Smooth muscle cell (in vitro differentiated cells): ENCODE measurements around the gene HIP1R. TPM values are rescaled to one million over a fixed set of nuclear protein-coding genes. Genes with fewer than 3 reads are reported as not detected.
A peak's percentile ranks its signal among the peaks of the same experiment; 100 is the strongest.
"Not testable (repeated sequence)": the region's sequence is repeated elsewhere in the genome, so short reads cannot be mapped to it uniquely, and the experiment has no call there.

Experiments
- DNase-seq: peaks from one replicate; lab custom pipeline; 2025; ENCODE audit not compliant: unreplicated experiment; lab: John Stamatoyannopoulos, UW
- H2AFZ ChIP-seq: fragments of 200-600 bp; sonication (generic); 2 replicates; pipeline ENCODE4 v1.6.0; 2016; ENCODE audit warnings: antibody characterized with exemption, low read depth, mild to moderate bottlenecking
- H3F3A ChIP-seq: fragments of 200-600 bp; sonication (generic); 2 replicates; pipeline ENCODE4 v1.6.0; 2017; ENCODE audit warnings: antibody characterized with exemption, low read depth
- H3K27ac ChIP-seq: fragments of 200-600 bp; sonication (generic); 2 replicates; pipeline ENCODE4 v1.5.1; 2016; ENCODE audit warnings: low read depth, mild to moderate bottlenecking
- H3K27me3 ChIP-seq: fragments of 200-600 bp; sonication (generic); 2 replicates; pipeline ENCODE4 v1.6.1; 2016; ENCODE audit warnings: low read depth, mild to moderate bottlenecking
- H3K36me3 ChIP-seq: fragments of 200-600 bp; sonication (generic); 2 replicates; pipeline ENCODE4 v1.5.1; 2016; ENCODE audit warnings: low read depth
- H3K4me1 ChIP-seq: fragments of 200-600 bp; sonication (generic); 2 replicates; pipeline ENCODE4 v1.5.1; 2016; ENCODE audit warnings: low read depth
- H3K4me2 ChIP-seq: fragments of 200-600 bp; sonication (generic); 2 replicates; pipeline ENCODE4 v1.6.0; 2016; ENCODE audit warnings: mild to moderate bottlenecking
- H3K4me3 ChIP-seq: fragments of 200-600 bp; sonication (generic); 2 replicates; pipeline ENCODE4 v1.5.1; 2016; ENCODE audit warnings: mild to moderate bottlenecking
- H3K79me2 ChIP-seq: fragments of 200-600 bp; sonication (generic); 2 replicates; pipeline ENCODE4 v1.6.0; 2016; ENCODE audit warnings: low read depth, mild to moderate bottlenecking
- H3K9ac ChIP-seq: fragments of 200-600 bp; sonication (generic); 2 replicates; pipeline ENCODE4 v1.6.0; 2016; ENCODE audit warnings: low read depth
- H3K9me3 ChIP-seq: fragments of 200-600 bp; sonication (generic); replicated peaks from 2 replicates; pipeline ENCODE4 v1.5.1; 2016; ENCODE audit warnings: low read depth
- H4K20me1 ChIP-seq: fragments of 200-600 bp; sonication (generic); 2 replicates; pipeline ENCODE4 v1.6.0; 2016; ENCODE audit warnings: low read depth
- CTCF ChIP-seq: fragments of 200-600 bp; sonication (generic); IDR thresholded peaks from 2 replicates; pipeline ENCODE4 v1.5.1; 2017; ENCODE audit warnings: borderline replicate concordance, mild to moderate bottlenecking, antibody characterized with exemption; ENCODE audit not compliant: insufficient read depth, poor library complexity, severe bottlenecking
- WGBS: methylation state at CpG from one replicate; pipeline ENCODE4 v1.1.7; 2016; ENCODE audit warnings: low lambda C conversion rate; 5-methylcytosine and 5-hydroxymethylcytosine counted together
- polyA plus RNA-seq: library from polyadenylated mRNA; unstranded; fragments of >200 nt; fragmentation: Nextera tagmentation; extraction: Ambion mirVana; gene quantifications from 2 replicates; pipeline ENCODE4 v1.2.1, GENCODE V29; 2016
- total RNA-seq: library from RNA; depleted of rRNA; stranded (reverse); fragments of >200 nt; gene quantifications from 2 replicates; pipeline ENCODE4 v1.2.3, GENCODE V29; 2014

HIP1R gene
- total and polyA plus RNA-seq, 2 experiments from 2014 or later, result 6.0 to 27.8 TPM

DNA sequence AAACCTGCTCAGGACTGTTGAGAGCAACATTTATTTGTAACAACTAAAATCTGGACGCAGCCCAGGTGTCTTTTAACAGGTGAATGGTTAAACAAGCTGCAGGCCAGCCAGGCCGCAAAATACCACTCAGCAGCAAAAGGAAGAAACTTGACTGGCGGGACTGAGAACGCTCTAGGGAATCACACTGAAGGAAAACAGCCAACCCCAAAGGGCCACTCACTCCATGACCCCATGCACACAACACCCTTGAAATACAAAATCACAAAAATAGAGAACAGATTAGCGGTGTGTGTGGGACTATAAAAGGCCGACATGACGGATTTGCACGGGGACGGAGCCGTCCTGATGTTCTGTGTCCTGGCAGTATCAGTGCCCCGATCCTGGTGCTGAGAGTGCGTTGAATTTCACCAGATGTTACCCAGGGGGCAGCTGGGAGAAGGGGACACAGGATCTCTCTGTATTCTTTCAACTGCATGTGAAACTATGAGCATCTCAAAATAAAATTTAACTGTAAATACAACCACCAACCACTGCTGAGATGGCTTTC lies 37.6 kb downstream of the HIP1R start:
- no peak for TF ChIP-seq CTCF
- H3K27me3 ChIP-seq, result no peaks in the 10 kb centered on the region
- peak overlapping the region; percentile 92 for H3K27ac ChIP-seq
- no peak for DNase-seq
- H3F3A ChIP-seq, result peaks cover 6% of the 10 kb centered on the region
- H3K4me1 ChIP-seq, result peaks cover 36% of the 10 kb centered on the region
- H3K9me3 ChIP-seq, result no peaks in the 10 kb centered on the region
- H4K20me1 ChIP-seq, result peaks cover 100% of the 10 kb centered on the region
- H3K36me3 ChIP-seq, result peaks cover 6% of the 10 kb centered on the region
- peak overlapping the region; percentile 69 for H3K9ac ChIP-seq
- 76% methylated on average over 12 of the region's 12 CpGs for WGBS
- H3K79me2 ChIP-seq, result peaks cover 76% of the 10 kb centered on the region
- H3K4me2 ChIP-seq, result peak overlapping the region; percentile 82
- no peak overlapping the region for H3K4me3 ChIP-seq
- no peak overlapping the region for H2AFZ ChIP-seq

GRCh38 chr12:122873540-122873939 lies 38.3 kb downstream of the HIP1R start:
- TF ChIP-seq CTCF, result no peak
- no peaks in the 10 kb centered on the region for H3K27me3 ChIP-seq
- no peak overlapping the region for H3K4me3 ChIP-seq
- H3K9me3 ChIP-seq, result no peaks in the 10 kb centered on the region
- peaks cover 82% of the 10 kb centered on the region for H3K79me2 ChIP-seq
- no peak overlapping the region for H3K9ac ChIP-seq
- no peak for DNase-seq
- no peak overlapping the region for H3K4me2 ChIP-seq
- H3K36me3 ChIP-seq, result peaks cover 6% of the 10 kb centered on the region
- 73% methylated on average over 4 of the region's 4 CpGs for WGBS
- peaks cover 100% of the 10 kb centered on the region for H4K20me1 ChIP-seq
- no peak overlapping the region for H3K27ac ChIP-seq
- peaks cover 36% of the 10 kb centered on the region for H3K4me1 ChIP-seq
- H2AFZ ChIP-seq, result no peak overlapping the region
- peaks cover 6% of the 10 kb centered on the region for H3F3A ChIP-seq

GRCh38 chr12:122874081-122874480 lies 38.8 kb downstream of the HIP1R start:
- H3K36me3 ChIP-seq, result peaks cover 2% of the 10 kb centered on the region
- peaks cover 36% of the 10 kb centered on the region for H3K4me1 ChIP-seq
- no peak overlapping the region for H2AFZ ChIP-seq
- no peak overlapping the region for H3K27ac ChIP-seq
- no peaks in the 10 kb centered on the region for H3K27me3 ChIP-seq
- H3K79me2 ChIP-seq, result peaks cover 85% of the 10 kb centered on the region
- WGBS, result 65% methylated on average over 12 of the region's 12 CpGs
- no peaks in the 10 kb centered on the region for H3K9me3 ChIP-seq
- no peak overlapping the region for H3K4me2 ChIP-seq
- DNase-seq, result no peak
- H3F3A ChIP-seq, result peaks cover 6% of the 10 kb centered on the region
- H3K9ac ChIP-seq, result no peak overlapping the region
- TF ChIP-seq CTCF, result no peak
- H3K4me3 ChIP-seq, result no peak overlapping the region
- H4K20me1 ChIP-seq, result peaks cover 100% of the 10 kb centered on the region

DNA sequence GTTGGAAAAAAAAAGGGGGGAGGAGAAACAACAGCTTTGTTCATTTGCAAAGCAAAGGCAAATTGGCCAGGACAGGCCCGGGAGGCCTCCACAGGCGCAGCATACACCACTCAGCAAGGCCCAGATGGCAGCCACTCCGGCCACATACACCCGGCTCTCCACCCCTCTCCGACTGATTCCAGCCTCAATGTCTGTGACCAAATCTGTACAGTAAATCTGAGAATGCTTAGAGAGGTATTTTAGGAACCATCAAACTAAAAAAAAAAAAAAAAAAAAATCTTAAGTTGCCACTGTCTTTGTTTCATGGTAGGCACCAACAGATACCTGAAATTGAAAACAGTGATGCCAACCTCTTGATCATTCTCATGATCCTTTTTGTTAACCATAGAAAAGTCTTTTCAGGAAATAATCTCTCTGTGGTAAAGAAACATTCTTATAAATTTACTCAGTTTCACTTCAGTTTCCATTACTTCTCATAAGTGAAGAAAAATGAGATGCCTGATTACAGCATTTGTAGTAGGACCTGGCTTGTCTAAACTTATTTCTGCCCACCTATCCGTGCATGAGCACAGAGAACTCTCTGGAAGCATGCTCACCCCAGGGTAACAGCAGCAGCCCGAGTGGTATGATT lies 40.4 kb downstream of the HIP1R start:
- H3K4me3 ChIP-seq, result no peak overlapping the region
- H3K79me2 ChIP-seq, result peaks cover 85% of the 10 kb centered on the region
- H3F3A ChIP-seq, result peaks cover 10% of the 10 kb centered on the region
- H3K9me3 ChIP-seq, result no peaks in the 10 kb centered on the region
- no peaks in the 10 kb centered on the region for H3K27me3 ChIP-seq
- H2AFZ ChIP-seq, result no peak overlapping the region
- DNase-seq, result no peak
- peak overlapping the region; percentile 54 for H3K4me2 ChIP-seq
- no peak overlapping the region for H3K9ac ChIP-seq
- no peaks in the 10 kb centered on the region for H3K36me3 ChIP-seq
- WGBS, result 57% methylated on average over 7 of the region's 7 CpGs
- H4K20me1 ChIP-seq, result peaks cover 100% of the 10 kb centered on the region
- peaks cover 38% of the 10 kb centered on the region for H3K4me1 ChIP-seq
- peak overlapping the region; percentile 55 for H3K27ac ChIP-seq
- no peak for TF ChIP-seq CTCF

DNA sequence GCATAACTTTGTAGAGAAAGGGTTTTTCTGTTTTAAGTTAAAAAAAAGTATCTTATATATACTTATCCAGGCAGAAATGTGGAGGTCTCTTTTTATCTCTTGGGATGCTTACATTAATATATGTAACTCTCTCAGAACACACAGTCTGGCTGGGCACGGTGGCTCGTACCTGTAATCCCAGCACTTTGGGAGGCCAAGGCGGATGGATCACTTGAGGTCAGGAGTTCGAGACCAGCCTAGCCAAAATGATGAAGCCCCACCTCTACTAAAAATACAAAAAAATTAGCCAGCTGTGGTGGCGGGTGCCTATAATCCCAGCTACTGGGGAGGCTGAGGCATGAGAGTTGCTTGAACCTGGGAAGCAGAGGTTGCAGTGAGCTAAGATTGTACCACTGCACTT lies 41.0 kb downstream of the HIP1R start:
- peak overlapping the region; percentile 55 for H3K27ac ChIP-seq
- WGBS, result 94% methylated on average over 5 of the region's 5 CpGs
- H4K20me1 ChIP-seq, result peaks cover 100% of the 10 kb centered on the region
- peak overlapping the region; percentile 54 for H3K4me2 ChIP-seq
- not testable (repeated sequence) for H3K36me3 ChIP-seq, H3K4me3 ChIP-seq, H3K9ac ChIP-seq, H2AFZ ChIP-seq, DNase-seq, H3K27me3 ChIP-seq, H3K9me3 ChIP-seq
- H3F3A ChIP-seq, result peaks cover 11% of the 10 kb centered on the region
- peaks cover 86% of the 10 kb centered on the region for H3K79me2 ChIP-seq
- peaks cover 37% of the 10 kb centered on the region for H3K4me1 ChIP-seq
